ENCODE results near the gene MTFP1. TPM values are rescaled to one million over a fixed set of nuclear protein-coding genes. Genes with fewer than 3 reads are reported as not detected.

MTFP1 gene
- total RNA-seq, 2 donors from 2014 or later: 25.9 to 30.8 TPM

- Mint-ChIP-seq H3K4me1 (peaks cover 4% of the 10 kb centered on the region), H3K27ac (peak overlapping the region; percentile 32), H3K9me3 (no peaks in the 10 kb centered on the region), H3K4me3 (no peak overlapping the region), H3K36me3 (ENCODE audit: low read depth) (peaks cover 63% of the 10 kb centered on the region), H3K27me3 (ENCODE audit: insufficient read depth) (no peaks in the 10 kb centered on the region)
- Histone ChIP-seq H3K4me3 (ENCODE audit: low read length) (no peak overlapping the region), H3K9ac (ENCODE audit: extremely low read depth, low read length, poor library complexity, severe bottlenecking) (no peak overlapping the region), H3K27ac (ENCODE audit: low read depth, low read length) (no peak overlapping the region), H3K27me3 (ENCODE audit: control insufficient read depth, insufficient read depth, low read length, poor library complexity, severe bottlenecking) (no peaks in the 10 kb centered on the region), H3K9me3 (ENCODE audit: control insufficient read depth, low read length) (no peaks in the 10 kb centered on the region), H3K36me3 (ENCODE audit: control insufficient read depth, insufficient read depth, low read length) (peaks cover 65% of the 10 kb centered on the region), H3K4me1 (ENCODE audit: control insufficient read depth, insufficient read depth, low read length) (no peaks in the 10 kb centered on the region)
- no peak for TF ChIP-seq CTCF (conservative IDR thresholded peaks at IDR 0.05)
- DNase-seq: no peak
- 73 to 82% methylated on average over 4 of the region's 4 CpGs for WGBS, 2 experiments (ENCODE audit: insufficient coverage in 1 of 2, insufficient read length in 1 of 2)
Measured at GRCh38 chr22:30413001-30413400, 12.6 kb upstream of the MTFP1 start.

GRCh38 chr22:30413745-30414524 lies 11.6 kb upstream of the MTFP1 start:
- Mint-ChIP-seq H3K4me1 (peaks cover 4% of the 10 kb centered on the region), H3K27me3 (ENCODE audit: insufficient read depth) (no peaks in the 10 kb centered on the region), H3K36me3 (ENCODE audit: low read depth) (peaks cover 58% of the 10 kb centered on the region), H3K4me3 (no peak overlapping the region), H3K27ac (no peak overlapping the region), H3K9me3 (no peaks in the 10 kb centered on the region)
- Histone ChIP-seq H3K4me1 (ENCODE audit: control insufficient read depth, insufficient read depth, low read length) (no peaks in the 10 kb centered on the region), H3K27me3 (ENCODE audit: control insufficient read depth, insufficient read depth, low read length, poor library complexity, severe bottlenecking) (no peaks in the 10 kb centered on the region), H3K27ac (ENCODE audit: low read depth, low read length) (no peak overlapping the region), H3K9me3 (ENCODE audit: control insufficient read depth, low read length) (no peaks in the 10 kb centered on the region), H3K36me3 (ENCODE audit: control insufficient read depth, insufficient read depth, low read length) (peaks cover 67% of the 10 kb centered on the region), H3K9ac (ENCODE audit: extremely low read depth, low read length, poor library complexity, severe bottlenecking) (no peak overlapping the region), H3K4me3 (ENCODE audit: low read length) (no peak overlapping the region)
- no peak for TF ChIP-seq CTCF (conservative IDR thresholded peaks at IDR 0.05)
- DNase-seq: no peak
- WGBS, 2 experiments (ENCODE audit: insufficient coverage in 1 of 2, insufficient read length in 1 of 2): 87 to 94% methylated on average over 4 to 5 of the region's 5 CpGs

DNA sequence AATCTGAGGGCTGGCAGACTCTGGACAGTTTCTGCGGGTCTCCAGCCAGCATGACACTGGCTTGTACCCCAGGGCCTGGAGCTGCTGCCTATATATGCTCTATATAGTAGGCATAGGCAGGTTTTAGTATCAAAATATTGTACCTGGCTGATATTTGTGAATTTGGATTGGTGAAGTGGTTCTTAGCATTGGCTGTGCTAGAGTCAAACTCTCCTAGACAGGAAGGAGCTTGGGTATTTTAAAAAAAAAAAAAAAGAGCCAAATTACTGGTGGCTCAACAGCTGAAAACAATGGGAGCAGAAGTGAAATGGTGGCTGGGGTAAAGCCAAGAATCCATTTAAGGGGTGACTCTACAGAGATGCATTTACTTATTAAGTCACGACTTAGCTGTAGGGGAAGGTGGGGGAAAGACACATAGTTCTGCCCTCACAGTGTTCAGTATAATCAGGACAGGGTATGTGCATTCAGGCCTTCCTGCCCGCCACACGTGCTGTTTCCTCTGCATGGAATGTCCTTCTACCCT lies 11.0 kb upstream of the MTFP1 start:
- Mint-ChIP-seq H3K36me3 (ENCODE audit: low read depth) (peaks cover 62% of the 10 kb centered on the region), H3K4me3 (no peak overlapping the region), H3K27ac (no peak overlapping the region), H3K27me3 (ENCODE audit: insufficient read depth) (no peaks in the 10 kb centered on the region), H3K4me1 (peaks cover 4% of the 10 kb centered on the region), H3K9me3 (no peaks in the 10 kb centered on the region)
- H3K27me3 ChIP-seq (ENCODE audit: control insufficient read depth, insufficient read depth, low read length, poor library complexity, severe bottlenecking): no peaks in the 10 kb centered on the region
- no peaks in the 10 kb centered on the region for H3K9me3 ChIP-seq (ENCODE audit: control insufficient read depth, low read length)
- H3K4me3 ChIP-seq (ENCODE audit: low read length): no peak overlapping the region
- DNase-seq: no peak
- H3K27ac ChIP-seq (ENCODE audit: low read depth, low read length): no peak overlapping the region
- no peak overlapping the region for H3K9ac ChIP-seq (ENCODE audit: extremely low read depth, low read length, poor library complexity, severe bottlenecking)
- no peaks in the 10 kb centered on the region for H3K4me1 ChIP-seq (ENCODE audit: control insufficient read depth, insufficient read depth, low read length)
- H3K36me3 ChIP-seq (ENCODE audit: control insufficient read depth, insufficient read depth, low read length): peaks cover 68% of the 10 kb centered on the region
- 96 to 98% methylated on average over 3 to 4 of the region's 4 CpGs for WGBS, 2 experiments (ENCODE audit: insufficient coverage in 1 of 2, insufficient read length in 1 of 2)
- TF ChIP-seq CTCF (conservative IDR thresholded peaks at IDR 0.05): no peak

All from endodermal cell (in vitro differentiated cells).